HG03558 (cell line): ENCODE data around the gene SLC2A10.

ENCODE experiments used
- ATAC-seq: cut with Tn5 transposase; IDR thresholded peaks from one replicate; pipeline ENCODE4 v1.9.1; 2021; ENCODE audit warnings: moderate number of reproducible peaks; ENCODE audit not compliant: unreplicated experiment; ENCODE audit errors: extremely low read depth

The SLC2A10 gene

GRCh38 chr20:46758929-46759669, 49.6 kb downstream of the SLC2A10 start:
- ATAC-seq = no peak

GRCh38 chr20:46761566-46761965, 52.1 kb downstream of the SLC2A10 start:
- no peak for ATAC-seq

GRCh38 chr20:46764068-46764467, 54.6 kb downstream of the SLC2A10 start:
- ATAC-seq = no peak

- ATAC-seq = no peak
These were observed 56.2 kb downstream of the SLC2A10 start for GRCh38 chr20:46765506-46766120.

- no peak for ATAC-seq
These were observed 57.8 kb downstream of the SLC2A10 start for GRCh38 chr20:46767127-46767761.

- ATAC-seq = no peak
These were observed 61.1 kb downstream of the SLC2A10 start for GRCh38 chr20:46770330-46771194.

- no peak for ATAC-seq
These were observed 61.7 kb downstream of the SLC2A10 start for GRCh38 chr20:46771195-46771588.

GRCh38 chr20:46772901-46773300, 63.5 kb downstream of the SLC2A10 start:
- no peak for ATAC-seq

- no peak for ATAC-seq
These were observed 64.2 kb downstream of the SLC2A10 start for GRCh38 chr20:46773680-46774079.

- ATAC-seq = no peak
These were observed 64.8 kb downstream of the SLC2A10 start for GRCh38 chr20:46774236-46774635.

GRCh38 chr20:46774943-46775560, 65.6 kb downstream of the SLC2A10 start:
- no peak for ATAC-seq

GRCh38 chr20:46775806-46776205, 66.4 kb downstream of the SLC2A10 start:
- ATAC-seq = no peak

- no peak for ATAC-seq
These were observed 67.9 kb downstream of the SLC2A10 start for GRCh38 chr20:46777331-46777730.

GRCh38 chr20:46779831-46780230, 70.4 kb downstream of the SLC2A10 start:
- no peak for ATAC-seq

- ATAC-seq = no peak
These were observed 75.1 kb downstream of the SLC2A10 start for GRCh38 chr20:46784436-46785127.
